GM21447 (cell line): ENCODE measurements around the gene ATG4C.
A peak's percentile ranks its signal among the peaks of the same experiment; 100 is the strongest.

ENCODE experiments used
- ATAC-seq: cut with Tn5 transposase; IDR thresholded peaks from one replicate; pipeline ENCODE4 v1.9.1; 2021; ENCODE audit not compliant: unreplicated experiment

ATG4C gene

GRCh38 chr1:62840555-62840954 is 56.6 kb downstream of the ATG4C start:
- ATAC-seq: no peak

GRCh38 chr1:62841587-62842169 is 57.7 kb downstream of the ATG4C start:
- peak; percentile 60 for ATAC-seq

- no peak for ATAC-seq
Measured at GRCh38 chr1:62844030-62844429, 60.1 kb downstream of the ATG4C start.

- ATAC-seq: no peak
Measured at GRCh38 chr1:62849031-62849430, 65.1 kb downstream of the ATG4C start.

- no peak for ATAC-seq
Measured at GRCh38 chr1:62852253-62852652, 68.3 kb downstream of the ATG4C start.

- no peak for ATAC-seq
Measured at GRCh38 chr1:62856960-62857359, 73.0 kb downstream of the ATG4C start.

GRCh38 chr1:62869217-62869754 is 85.4 kb downstream of the ATG4C start:
- no peak for ATAC-seq

GRCh38 chr1:62870148-62870547 is 86.2 kb downstream of the ATG4C start:
- ATAC-seq: no peak

GRCh38 chr1:62875676-62876075 is 91.7 kb downstream of the ATG4C start:
- no peak for ATAC-seq

- no peak for ATAC-seq
Measured at GRCh38 chr1:62876535-62876934, 92.6 kb downstream of the ATG4C start.

- no peak for ATAC-seq
Measured at GRCh38 chr1:62877579-62877978, 93.6 kb downstream of the ATG4C start.

- no peak for ATAC-seq
Measured at GRCh38 chr1:62879962-62880361, 96.0 kb downstream of the ATG4C start.

- ATAC-seq: no peak
Measured at GRCh38 chr1:62882201-62883104, 98.5 kb downstream of the ATG4C start.

GRCh38 chr1:62884156-62884740 is 100.3 kb downstream of the ATG4C start:
- ATAC-seq: no peak

GRCh38 chr1:62887799-62888507 is 104.0 kb downstream of the ATG4C start:
- ATAC-seq: no peak

GRCh38 chr1:62891956-62892562 is 108.1 kb downstream of the ATG4C start:
- ATAC-seq: no peak

- ATAC-seq: no peak
Measured at GRCh38 chr1:62897788-62898187, 113.9 kb downstream of the ATG4C start.

- no peak for ATAC-seq
Measured at GRCh38 chr1:62900566-62900965, 116.6 kb downstream of the ATG4C start.

GRCh38 chr1:62901650-62902049 is 117.7 kb downstream of the ATG4C start:
- ATAC-seq: no peak

GRCh38 chr1:62903522-62903921 is 119.6 kb downstream of the ATG4C start:
- no peak for ATAC-seq
